Spleen (tissue), 11 donors: ENCODE data around the gene NAALADL2. TPM values are rescaled to one million over a fixed set of nuclear protein-coding genes. Genes with fewer than 3 reads are reported as not detected.

Source experiments
- DNase-seq: peaks from one replicate; pipeline ENCODE4 v3.0.0-alpha.2; 2020
- H3K27ac ChIP-seq, 8 donors: fragments of 200-600 bp; sonication (generic) in 7 of 8; 1 replicate in 4 of 8; 2 replicates in 4 of 8; pipeline versions ENCODE4 v1.5.0 to v1.8.0; 2016 to 2021; ENCODE audit warnings: inconsistent platforms in 4 of 8, mild to moderate bottlenecking in 4 of 8, moderate library complexity in 1 of 8
- H3K27me3 ChIP-seq, 7 donors: fragments of 200-600 bp; sonication (generic) in 6 of 7; replicated peaks in 1 of 7; 1 replicate in 4 of 7; 2 replicates in 3 of 7; pipeline versions ENCODE4 v1.5.0 to v1.8.0; 2016 to 2021; ENCODE audit warnings: inconsistent platforms in 3 of 7, mild to moderate bottlenecking in 1 of 7
- H3K36me3 ChIP-seq, 6 donors: fragments of 200-600 bp; sonication (generic) in 5 of 6; 1 replicate in 4 of 6; 2 replicates in 2 of 6; pipeline versions ENCODE4 v1.5.0 to v1.8.0; 2016 to 2021; ENCODE audit warnings: inconsistent platforms in 2 of 6
- H3K4me1 ChIP-seq, 6 donors: fragments of 200-600 bp; sonication (generic) in 5 of 6; 1 replicate in 3 of 6; 2 replicates in 3 of 6; pipeline versions ENCODE4 v1.5.0 to v1.8.0; 2016 to 2021; ENCODE audit warnings: inconsistent platforms in 3 of 6
- H3K4me3 ChIP-seq, 8 donors: fragments of 200-600 bp; sonication (generic) in 7 of 8; 1 replicate in 4 of 8; 2 replicates in 4 of 8; pipeline versions ENCODE4 v1.5.0 to v1.8.0; 2016 to 2021; ENCODE audit warnings: inconsistent platforms in 4 of 8, mild to moderate bottlenecking in 4 of 8, moderate library complexity in 2 of 8
- H3K9me3 ChIP-seq, 8 donors: fragments of 200-600 bp; sonication (generic) in 7 of 8; 1 replicate in 4 of 8; 2 replicates in 4 of 8; pipeline versions ENCODE4 v1.5.0 to v1.8.0; 2016 to 2021; ENCODE audit warnings: inconsistent platforms in 4 of 8
- CTCF ChIP-seq, 11 experiments: fragments of 200-600 bp in 7 of 11; fragments of 450-650 bp in 4 of 11; sonication (generic) in 4 of 11; IDR thresholded peaks in 8 of 11; conservative IDR thresholded peaks in 3 of 11; 1 replicate in 7 of 11; 2 replicates in 4 of 11; pipeline versions ENCODE4 v1.4.0 to v1.8.0; 2016 to 2021; ENCODE audit warnings: antibody characterized with exemption in 11 of 11, inconsistent platforms in 4 of 11, mild to moderate bottlenecking in 1 of 11
- POLR2A ChIP-seq, 3 donors: fragments of 450-650 bp; IDR thresholded peaks; one replicate each; pipeline ENCODE4 v1.5.1; 2017; ENCODE audit warnings: antibody characterized with exemption in 3 of 3, mild to moderate bottlenecking in 1 of 3
- POLR2AphosphoS5 ChIP-seq, 3 donors: sonication (generic); formaldehyde crosslinking; IDR thresholded peaks; one replicate each; pipeline ENCODE4 v1.5.1; 2017; ENCODE audit warnings: antibody characterized with exemption in 3 of 3
- WGBS, 5 donors: extraction: QIAGEN DNeasy Blood & Tissue Kit in 3 of 5; methylation state at CpG; one replicate each; pipeline versions ENCODE4 v1.1.5 to v1.1.7; 2013 to 2018; 5-methylcytosine and 5-hydroxymethylcytosine counted together
- intact Hi-C: fragments of 100-400 bp; cut with DNase I; formaldehyde crosslinking; loops from one replicate; pipeline ENCODE4 v1.15.0; 2023; ENCODE audit warnings: low total_unique reads
- polyA plus RNA-seq, 3 donors: library from polyadenylated mRNA; stranded (reverse); fragments of 200-250 nt; gene quantifications; one replicate each; pipeline ENCODE4 v1.2.1, GENCODE V29; 2013
- total RNA-seq, 7 donors: library from RNA; depleted of rRNA in 3 of 7; stranded (reverse); fragments of >200 nt in 3 of 7; fragmentation: NEBNext Ultra II Directional in 4 of 7; extraction: Animal tissue kit (Norgen Biotek cat#: 25700) in 4 of 7; gene quantifications; one replicate each; pipeline versions ENCODE4 v1.1.0 to v1.2.1, GENCODE V29; 2016 to 2021
- donor health status: healthy with polysubstance abuse.
- donor health status: DM: no; HTN: no; CAD: no; lungs with moderate emphysema.
- donor health status: DM: no; HTN: no; CAD: no.
- donor health status: Bipolar disorder and iron deficiency.
- donor health status: healthy.
- donor health status: DM: no; HTN: no; CAD: no.
- donor health status: DM: yes; HTN: yes; CAD: no.

NAALADL2 gene
- total and polyA plus RNA-seq, 10 donors: 0.09 to 14.4 (median 6.4) TPM

DNA sequence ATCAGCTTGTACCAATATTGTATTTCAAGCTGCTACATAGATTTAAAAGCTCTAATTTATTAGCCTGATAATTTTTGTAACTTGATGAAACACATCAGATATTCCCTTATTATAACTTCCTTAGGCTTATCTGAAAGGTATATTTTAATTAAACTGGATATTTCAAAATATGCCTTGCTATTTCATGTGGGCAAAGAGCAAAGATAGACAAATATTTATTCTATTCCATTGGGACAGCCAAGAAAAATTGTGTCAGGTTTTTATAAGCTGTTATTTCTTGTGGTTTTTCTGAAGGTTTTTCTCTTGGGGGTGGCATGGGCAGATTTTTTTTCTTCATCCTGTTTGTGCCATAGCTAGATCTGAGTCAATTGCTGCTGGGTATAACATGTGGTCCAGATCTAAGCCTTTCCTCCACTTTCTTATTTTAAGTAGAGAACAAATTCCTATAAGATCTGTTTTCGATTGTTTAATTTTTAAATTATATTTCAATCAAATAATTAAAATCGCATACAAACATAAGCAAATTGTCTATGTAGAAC lies 249.5 kb downstream of the NAALADL2 start:
- Histone ChIP-seq H3K4me1 (no peaks in the 10 kb centered on the region), H3K27ac (no peak overlapping the region), H3K36me3 (no peaks in the 10 kb centered on the region), H3K9me3 (no peaks in the 10 kb centered on the region), H3K27me3 (no peaks in the 10 kb centered on the region), H3K4me3 (no peak overlapping the region)
- no peak for DNase-seq
- WGBS, 5 donors: 45 to 96% (median 74%) methylated on average over 2 of the region's 2 CpGs
- intact Hi-C loops: no loop called here
- no peak for TF ChIP-seq CTCF (IDR thresholded peaks at IDR 0.05 in 8 of 11, conservative IDR thresholded peaks at IDR 0.05 in 3 of 11)
- TF ChIP-seq POLR2A (IDR thresholded peaks at IDR 0.05): no peak
- no peak for TF ChIP-seq POLR2AphosphoS5 (IDR thresholded peaks at IDR 0.05)

DNA sequence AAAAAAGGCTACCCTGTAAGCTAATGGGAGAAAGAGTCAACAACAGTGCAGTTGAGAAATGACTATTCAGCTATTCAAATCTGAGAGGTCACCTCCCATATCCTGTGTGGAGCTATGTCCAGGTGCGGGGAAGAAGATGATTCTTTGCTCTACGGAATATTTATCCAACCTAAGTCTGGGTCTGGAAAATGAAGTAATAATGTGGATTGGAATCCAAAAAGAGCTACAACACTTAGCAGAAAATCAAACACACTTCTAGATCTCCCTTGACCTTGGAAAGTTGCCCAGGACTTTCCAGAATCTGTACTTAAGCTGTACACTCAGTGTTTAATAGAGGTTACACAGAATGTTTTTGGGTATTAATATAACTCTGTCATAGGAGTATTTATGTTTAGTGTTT lies 251.9 kb downstream of the NAALADL2 start:
- Histone ChIP-seq H3K27me3 (no peaks in the 10 kb centered on the region), H3K9me3 (peaks cover 0 to 1% (median 0%) of the 10 kb centered on the region in 8 donors), H3K36me3 (no peaks in the 10 kb centered on the region), H3K4me1 (no peaks in the 10 kb centered on the region), H3K4me3 (no peak overlapping the region), H3K27ac (no peak overlapping the region)
- 72 to 89% (median 79%) methylated on average over 2 of the region's 2 CpGs for WGBS, 5 donors
- intact Hi-C loops: no loop called here
- no peak for DNase-seq
- no peak for TF ChIP-seq POLR2A (IDR thresholded peaks at IDR 0.05)
- TF ChIP-seq POLR2AphosphoS5 (IDR thresholded peaks at IDR 0.05): no peak
- no peak for TF ChIP-seq CTCF (IDR thresholded peaks at IDR 0.05 in 8 of 11, conservative IDR thresholded peaks at IDR 0.05 in 3 of 11)

- no peak overlapping the region for H3K27ac ChIP-seq
- no peaks in the 10 kb centered on the region for H3K36me3 ChIP-seq
- whole genome bisulfite sequencing, 5 donors: 76 to 94% (median 81%) methylated on average over 1 of the region's 1 CpG
- no peak overlapping the region for H3K4me3 ChIP-seq
- no peak for DNase-seq
- TF ChIP-seq POLR2AphosphoS5 (IDR thresholded peaks at IDR 0.05) (no peak), CTCF (IDR thresholded peaks at IDR 0.05 in 8 of 11, conservative IDR thresholded peaks at IDR 0.05 in 3 of 11) (no peak), POLR2A (IDR thresholded peaks at IDR 0.05) (no peak)
- H3K27me3 ChIP-seq: no peaks in the 10 kb centered on the region
- peaks cover 0 to 4% (median 0%) of the 10 kb centered on the region in 8 donors for H3K9me3 ChIP-seq
- intact Hi-C loops: no loop called here
- no peaks in the 10 kb centered on the region for H3K4me1 ChIP-seq
Measured at GRCh38 chr3:175118382-175118941, 259.3 kb downstream of the NAALADL2 start.

DNA sequence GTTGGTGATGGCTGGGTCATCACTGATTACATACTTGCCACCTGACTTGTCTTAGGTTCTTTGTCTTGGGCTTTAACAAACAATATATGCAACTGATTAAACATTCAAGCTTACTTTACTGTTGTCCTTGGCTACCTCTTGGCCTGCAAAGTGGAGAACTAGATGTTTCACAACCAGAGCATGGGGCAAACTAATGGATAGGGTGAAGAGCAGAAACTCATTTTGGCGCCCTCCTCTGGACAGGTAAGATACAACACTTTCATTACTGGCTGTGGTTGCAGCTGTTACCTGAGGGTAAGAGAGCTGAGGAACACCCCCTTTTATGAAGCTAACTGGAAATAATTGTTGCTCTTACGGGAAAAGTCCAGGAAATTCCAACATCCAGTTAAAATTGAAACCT lies 262.1 kb downstream of the NAALADL2 start:
- no peak for DNase-seq
- H3K36me3 ChIP-seq: no peaks in the 10 kb centered on the region
- H3K27ac ChIP-seq: no peak overlapping the region
- intact Hi-C loops: no loop called here
- no peaks in the 10 kb centered on the region for H3K27me3 ChIP-seq
- H3K9me3 ChIP-seq: peaks cover 0 to 11% (median 0%) of the 10 kb centered on the region in 8 donors
- WGBS, 5 donors: 26 to 83% (median 52%) methylated on average over 2 of the region's 2 CpGs
- TF ChIP-seq POLR2AphosphoS5 (IDR thresholded peaks at IDR 0.05) (no peak), CTCF (IDR thresholded peaks at IDR 0.05 in 8 of 11, conservative IDR thresholded peaks at IDR 0.05 in 3 of 11) (no peak), POLR2A (IDR thresholded peaks at IDR 0.05) (no peak)
- H3K4me3 ChIP-seq: no peak overlapping the region
- no peaks in the 10 kb centered on the region for H3K4me1 ChIP-seq
